M059J (cell line): ENCODE results near the gene GALNTL6. TPM values are rescaled to one million over a fixed set of nuclear protein-coding genes. Genes with fewer than 3 reads are reported as not detected.

Experiments
- DNase-seq: peaks from one replicate; pipeline ENCODE4 v3.0.0-alpha.2; 2012; ENCODE audit warnings: low read depth
- total RNA-seq: library from RNA; depleted of rRNA; stranded (reverse); fragments of >200 nt; shearing (Covaris generic); gene quantifications from 2 replicates; pipeline ENCODE4 v1.2.3, GENCODE V29; 2014; rRNA removed

The GALNTL6 gene
- total RNA-seq, result not detected in 2 replicates

- DNase-seq, result no peak
Observed at GRCh38 chr4:171812665-171813525, at the start of gene GALNTL6. GALNTL6 (plus strand) TSS chr4:171813404.

- no peak for DNase-seq
Observed at GRCh38 chr4:171765514-171765913, 47.7 kb upstream of the GALNTL6 start.

GRCh38 chr4:171774642-171775190 lies 38.5 kb upstream of the GALNTL6 start:
- no peak for DNase-seq

- no peak for DNase-seq
Observed at GRCh38 chr4:171779301-171779700, 33.9 kb upstream of the GALNTL6 start.

GRCh38 chr4:171785388-171785787 lies 27.8 kb upstream of the GALNTL6 start:
- DNase-seq, result no peak

GRCh38 chr4:171793723-171794122 lies 19.5 kb upstream of the GALNTL6 start:
- no peak for DNase-seq

GRCh38 chr4:171794528-171794927 lies 18.7 kb upstream of the GALNTL6 start:
- DNase-seq, result no peak

- no peak for DNase-seq
Observed at GRCh38 chr4:171809854-171810253, 3.4 kb upstream of the GALNTL6 start.

- no peak for DNase-seq
Observed at GRCh38 chr4:171812333-171812664, 905 bp upstream of the GALNTL6 start.

- DNase-seq, result no peak
Observed at GRCh38 chr4:171813526-171814250, 484 bp downstream of the GALNTL6 start.

GRCh38 chr4:171814545-171814944 lies 1.3 kb downstream of the GALNTL6 start:
- DNase-seq, result no peak

GRCh38 chr4:171817026-171817425 lies 3.8 kb downstream of the GALNTL6 start:
- DNase-seq, result no peak

- DNase-seq, result no peak
Observed at GRCh38 chr4:171834640-171835039, 21.4 kb downstream of the GALNTL6 start.

GRCh38 chr4:171843456-171843855 lies 30.3 kb downstream of the GALNTL6 start:
- no peak for DNase-seq

GRCh38 chr4:171846232-171846631 lies 33.0 kb downstream of the GALNTL6 start:
- DNase-seq, result peak; percentile 0

- DNase-seq, result no peak
Observed at GRCh38 chr4:171846893-171847292, 33.7 kb downstream of the GALNTL6 start.

- no peak for DNase-seq
Observed at GRCh38 chr4:171847751-171848150, 34.5 kb downstream of the GALNTL6 start.

- no peak for DNase-seq
Observed at GRCh38 chr4:171849686-171850222, 36.5 kb downstream of the GALNTL6 start.

GRCh38 chr4:171851295-171851694 lies 38.1 kb downstream of the GALNTL6 start:
- no peak for DNase-seq

- DNase-seq, result no peak
Observed at GRCh38 chr4:171857302-171858012, 44.3 kb downstream of the GALNTL6 start.

GRCh38 chr4:171875291-171875690 lies 62.1 kb downstream of the GALNTL6 start:
- no peak for DNase-seq

- DNase-seq, result no peak
Observed at GRCh38 chr4:171876636-171877035, 63.4 kb downstream of the GALNTL6 start.
